SK-N-SH treated with all-trans-retinoic acid at 6 μM for 48 hours (cell line): Measurements from ENCODE around the gene SRI.

ENCODE experiments used
- ARNTL ChIP-seq: fragments of 450-650 bp; formaldehyde crosslinking; IDR thresholded peaks from 2 replicates; pipeline ENCODE4 v1.5.0; 2020; ENCODE audit warnings: low read depth, mild to moderate bottlenecking, moderate library complexity, borderline replicate concordance
- BACH2 ChIP-seq: fragments of 250-450 bp; sonication (Bioruptor Pico); IDR thresholded peaks from 2 replicates; pipeline ENCODE4 v1.9.0; 2021; ENCODE audit warnings: mild to moderate bottlenecking, borderline replicate concordance
- CSRNP3 ChIP-seq: fragments of 250-450 bp; sonication (Bioruptor Pico); IDR thresholded peaks from 2 replicates; pipeline ENCODE4 v1.5.1; 2021; ENCODE audit warnings: mild to moderate bottlenecking, moderate library complexity
- GLIS3 ChIP-seq: fragments of 250-450 bp; sonication (Bioruptor Pico); IDR thresholded peaks from 2 replicates; pipeline ENCODE4 v1.5.0; 2020; ENCODE audit warnings: mild to moderate bottlenecking, moderate library complexity
- ISL1 ChIP-seq: fragments of 250-450 bp; sonication (Bioruptor Pico); IDR thresholded peaks from 2 replicates; pipeline ENCODE4 v2.1.2; 2022; ENCODE audit warnings: mild to moderate bottlenecking, moderate library complexity
- RARB ChIP-seq: fragments of 250-450 bp; sonication (Bioruptor Pico); IDR thresholded peaks from 2 replicates; pipeline ENCODE4 v1.8.0; 2021; ENCODE audit warnings: mild to moderate bottlenecking, moderate library complexity
- TSHZ2 ChIP-seq: fragments of 250-450 bp; sonication (Bioruptor Pico); IDR thresholded peaks from 2 replicates; pipeline ENCODE4 v1.5.0; 2020; ENCODE audit warnings: mild to moderate bottlenecking, moderate library complexity
- ZFP3 ChIP-seq: fragments of 250-450 bp; sonication (Bioruptor Pico); IDR thresholded peaks from 2 replicates; pipeline ENCODE4 v1.5.0; 2020; ENCODE audit warnings: mild to moderate bottlenecking, moderate library complexity
- ZFP30 ChIP-seq: fragments of 450-650 bp; formaldehyde crosslinking; IDR thresholded peaks from 2 replicates; pipeline ENCODE4 v1.5.0; 2022; ENCODE audit warnings: mild to moderate bottlenecking, moderate library complexity

GRCh38 chr7:88165697-88166096 is 54.1 kb downstream of the SRI start:
- TF ChIP-seq BACH2 (CRISPR knock-in tag) (no peak), TSHZ2 (CRISPR knock-in tag) (no peak), RARB (CRISPR knock-in tag) (no peak), ZFP30 (CRISPR knock-in tag) (no peak), ARNTL (CRISPR knock-in tag) (no peak), GLIS3 (CRISPR knock-in tag) (no peak), ISL1 (CRISPR knock-in tag) (no peak), CSRNP3 (CRISPR knock-in tag) (no peak), ZFP3 (no peak)
